ENCODE data around the gene REG1B. TPM values are rescaled to one million over a fixed set of nuclear protein-coding genes. Genes with fewer than 3 reads are reported as not detected.

Gene REG1B
- polyA plus RNA-seq, 3 donors, result not detected

DNA sequence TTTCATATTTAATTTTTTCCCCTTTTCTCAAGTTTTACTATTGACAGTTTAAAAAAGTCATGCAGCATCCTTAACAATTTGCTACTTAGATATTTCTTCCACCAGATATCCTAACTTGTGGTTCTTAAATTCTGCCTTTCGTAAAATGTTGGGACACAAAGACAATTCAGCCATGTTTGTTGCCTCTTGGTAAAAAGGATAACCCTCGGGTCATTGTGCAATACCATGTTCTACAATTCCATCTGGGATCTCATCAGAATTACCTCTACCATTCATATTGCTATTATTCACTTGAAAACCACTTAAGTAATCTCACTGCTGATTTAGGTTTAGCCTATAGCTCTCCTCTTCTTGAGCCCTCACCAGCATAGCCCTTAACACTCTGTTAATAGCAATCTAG is 13.2 kb upstream of the REG1B start:
- no peaks in the 10 kb centered on the region for H3K36me3 ChIP-seq (replicated peaks in 1 of 2; ENCODE audit: control insufficient read depth in 1 of 2, insufficient read depth in 2 of 2, low read length in 2 of 2)
- H4K20me1 ChIP-seq (ENCODE audit: insufficient read depth, low read length), result no peaks in the 10 kb centered on the region
- WGBS (ENCODE audit: insufficient coverage), result 82% methylated on average over 1 of the region's 2 CpGs
- no peaks in the 10 kb centered on the region for H3K4me1 ChIP-seq (ENCODE audit: control insufficient read depth in 1 of 2, insufficient read depth in 2 of 2, low read length in 2 of 2)
- H3K4me3 ChIP-seq (replicated peaks in 1 of 3; ENCODE audit: low read depth in 2 of 3, low read length in 3 of 3), result no peak overlapping the region
- DNase-seq, result no peak
- intact Hi-C loops (cut with micrococcal nuclease), result no loop called here
- H3K9me3 Mint-ChIP-seq, result peaks cover 5 to 18% (median 8%) of the 10 kb centered on the region in 7 donors
- no peaks in the 10 kb centered on the region for H3K27me3 Mint-ChIP-seq (ENCODE audit: low read depth in 3 of 3)
- no peak overlapping the region for H3K9ac ChIP-seq (ENCODE audit: insufficient read depth, low read length, poor library complexity, severe bottlenecking)
- H3K9me3 ChIP-seq (replicated peaks in 1 of 2; ENCODE audit: control insufficient read depth in 1 of 2, insufficient read depth in 1 of 2, low read length in 2 of 2), result peaks cover 0 to 22% of the 10 kb centered on the region in 2 donors
- H2AFZ ChIP-seq (ENCODE audit: insufficient read depth, low read depth, low read length, poor library complexity, severe bottlenecking), result no peak overlapping the region
- H3K27me3 ChIP-seq (ENCODE audit: control insufficient read depth in 2 of 2, insufficient read depth in 2 of 2, low read length in 2 of 2), result no peaks in the 10 kb centered on the region
- H3K4me1 Mint-ChIP-seq, result no peaks in the 10 kb centered on the region
- H3K4me2 ChIP-seq (replicated peaks; ENCODE audit: extremely low read depth, low read length, poor library complexity, severe bottlenecking), result no peak overlapping the region
- no peak overlapping the region for H3K27ac Mint-ChIP-seq
- H3K36me3 Mint-ChIP-seq, result no peaks in the 10 kb centered on the region
- no peaks in the 10 kb centered on the region for H3K79me2 ChIP-seq (ENCODE audit: insufficient read depth, low read length)
- H3K4me3 Mint-ChIP-seq, result no peak overlapping the region
- TF ChIP-seq, protein P1, sequence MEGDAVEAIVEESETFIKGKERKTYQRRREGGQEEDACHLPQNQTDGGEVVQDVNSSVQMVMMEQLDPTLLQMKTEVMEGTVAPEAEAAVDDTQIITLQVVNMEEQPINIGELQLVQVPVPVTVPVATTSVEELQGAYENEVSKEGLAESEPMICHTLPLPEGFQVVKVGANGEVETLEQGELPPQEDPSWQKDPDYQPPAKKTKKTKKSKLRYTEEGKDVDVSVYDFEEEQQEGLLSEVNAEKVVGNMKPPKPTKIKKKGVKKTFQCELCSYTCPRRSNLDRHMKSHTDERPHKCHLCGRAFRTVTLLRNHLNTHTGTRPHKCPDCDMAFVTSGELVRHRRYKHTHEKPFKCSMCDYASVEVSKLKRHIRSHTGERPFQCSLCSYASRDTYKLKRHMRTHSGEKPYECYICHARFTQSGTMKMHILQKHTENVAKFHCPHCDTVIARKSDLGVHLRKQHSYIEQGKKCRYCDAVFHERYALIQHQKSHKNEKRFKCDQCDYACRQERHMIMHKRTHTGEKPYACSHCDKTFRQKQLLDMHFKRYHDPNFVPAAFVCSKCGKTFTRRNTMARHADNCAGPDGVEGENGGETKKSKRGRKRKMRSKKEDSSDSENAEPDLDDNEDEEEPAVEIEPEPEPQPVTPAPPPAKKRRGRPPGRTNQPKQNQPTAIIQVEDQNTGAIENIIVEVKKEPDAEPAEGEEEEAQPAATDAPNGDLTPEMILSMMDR (IDR thresholded peaks at IDR 0.05), result no peak
- H3K27ac ChIP-seq (ENCODE audit: low read depth in 1 of 2, low read length in 2 of 2), result no peak overlapping the region

DNA sequence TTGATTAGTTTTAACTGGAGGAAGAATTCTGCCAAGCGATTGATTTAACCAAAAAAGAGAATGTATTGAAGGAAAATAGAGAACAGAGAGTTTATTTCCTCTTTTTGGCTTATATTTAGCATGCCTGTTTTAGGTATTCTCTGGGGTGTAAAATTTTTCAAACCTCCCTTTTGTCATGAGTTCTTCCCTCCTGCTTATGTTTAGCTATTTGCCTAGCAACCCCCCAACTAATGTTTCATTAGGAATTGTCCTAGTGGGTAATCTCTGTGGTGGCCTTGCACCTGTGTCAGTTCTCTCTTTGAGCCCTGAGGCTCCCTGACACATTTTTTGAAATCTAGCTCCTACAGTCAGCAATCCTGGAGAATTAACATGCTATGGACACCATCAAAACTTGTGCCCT is 12.5 kb upstream of the REG1B start:
- Histone ChIP-seq H4K20me1 (ENCODE audit: insufficient read depth, low read length) (no peaks in the 10 kb centered on the region), H3K79me2 (ENCODE audit: insufficient read depth, low read length) (no peaks in the 10 kb centered on the region), H3K9ac (ENCODE audit: insufficient read depth, low read length, poor library complexity, severe bottlenecking) (no peak overlapping the region), H2AFZ (ENCODE audit: insufficient read depth, low read depth, low read length, poor library complexity, severe bottlenecking) (no peak overlapping the region), H3K27ac (ENCODE audit: low read depth in 1 of 2, low read length in 2 of 2) (no peak overlapping the region), H3K27me3 (ENCODE audit: control insufficient read depth in 2 of 2, insufficient read depth in 2 of 2, low read length in 2 of 2) (no peaks in the 10 kb centered on the region), H3K4me1 (ENCODE audit: control insufficient read depth in 1 of 2, insufficient read depth in 2 of 2, low read length in 2 of 2) (no peaks in the 10 kb centered on the region), H3K4me3 (replicated peaks in 1 of 3; ENCODE audit: low read depth in 2 of 3, low read length in 3 of 3) (no peak overlapping the region), H3K4me2 (replicated peaks; ENCODE audit: extremely low read depth, low read length, poor library complexity, severe bottlenecking) (no peak overlapping the region), H3K9me3 (replicated peaks in 1 of 2; ENCODE audit: control insufficient read depth in 1 of 2, insufficient read depth in 1 of 2, low read length in 2 of 2) (peaks cover 0 to 26% of the 10 kb centered on the region in 2 donors), H3K36me3 (replicated peaks in 1 of 2; ENCODE audit: control insufficient read depth in 1 of 2, insufficient read depth in 2 of 2, low read length in 2 of 2) (no peaks in the 10 kb centered on the region)
- H3K9me3 Mint-ChIP-seq, result peaks cover 5 to 18% (median 8%) of the 10 kb centered on the region in 7 donors
- TF ChIP-seq, protein P1 (IDR thresholded peaks at IDR 0.05), result no peak
- H3K27me3 Mint-ChIP-seq (ENCODE audit: low read depth in 3 of 3), result no peaks in the 10 kb centered on the region
- no peak overlapping the region for H3K4me3 Mint-ChIP-seq
- no peak overlapping the region for H3K27ac Mint-ChIP-seq
- H3K4me1 Mint-ChIP-seq, result no peaks in the 10 kb centered on the region
- no peak for DNase-seq
- WGBS (ENCODE audit: insufficient coverage), result no CpG with 5 or more reads among the region's 1 CpG
- no peaks in the 10 kb centered on the region for H3K36me3 Mint-ChIP-seq
- intact Hi-C loops (cut with micrococcal nuclease), result no loop called here

Measured in CD14-positive monocyte (primary cell).